Measurements from ENCODE around the gene NPTN. TPM values are rescaled to one million over a fixed set of nuclear protein-coding genes. Genes with fewer than 3 reads are reported as not detected.
A peak's percentile ranks its signal among the peaks of the same experiment; 100 is the strongest.

NPTN gene
- polyA plus RNA-seq, 1 of the 3 experiments (the other 2 are of a cell fraction), result 177 TPM

- Histone ChIP-seq H3K4me1 (ENCODE audit: control insufficient read depth in 1 of 2, insufficient read depth in 2 of 2, low read depth in 1 of 2, low read length in 1 of 2) (peaks cover 2 to 19% of the 10 kb centered on the region in 2 experiments; a peak in 3 of 4 replicates), H3K9me3 (no peaks in the 10 kb centered on the region), H2AFZ (ENCODE audit: low read depth) (no peak overlapping the region), H3K4me3 (ENCODE audit: low read depth in 2 of 2, low read length in 1 of 2) (no peak overlapping the region), H3F3A (replicated peaks; ENCODE audit: insufficient read depth) (peaks cover 24% of the 10 kb centered on the region), H4K20me1 (ENCODE audit: insufficient read depth) (peaks cover 94% of the 10 kb centered on the region), H3K79me2 (ENCODE audit: insufficient read depth) (peaks cover 91% of the 10 kb centered on the region), H3K36me3 (replicated peaks in 1 of 2; ENCODE audit: control insufficient read depth in 1 of 2, insufficient read depth in 2 of 2, low read length in 1 of 2) (peaks cover 0 to 5% of the 10 kb centered on the region in 2 experiments), H3K9me2 (no peaks in the 10 kb centered on the region), H3K9ac (no peak overlapping the region), H3K27ac (ENCODE audit: low read depth in 2 of 2, low read length in 1 of 2) (no peak overlapping the region), H3K27me3 (ENCODE audit: insufficient read depth) (no peaks in the 10 kb centered on the region), H3K4me2 (no peak overlapping the region)
- 91% methylated on average over 2 of the region's 2 CpGs for WGBS (ENCODE audit: low lambda C conversion rate)
- DNase-seq, result no peak
- CTCF ChIA-PET, result interaction anchor here (1.1 to 3.6 kb wide), 5 partner anchors 11 to 334 kb away, joined by 3 to 21 read pairs (median 3); no protein-coding TSS in a partner anchor
- POLR2A ChIA-PET, result interaction anchor here (0.6 kb wide), 1 partner anchor 11 kb away, joined by 3 read pairs; no protein-coding TSS in a partner anchor
- TF ChIP-seq TEAD4 (IDR thresholded peaks at IDR 0.05; ENCODE audit: borderline replicate concordance, insufficient read depth) (no peak), MEF2A (IDR thresholded peaks at IDR 0.05; ENCODE audit: borderline replicate concordance, low read depth) (no peak), JUND (IDR thresholded peaks at IDR 0.05) (no peak)
Measured at GRCh38 chr15:73607405-73607804, 25.8 kb downstream of the NPTN start.

- ChIA-PET CTCF (interaction anchor here (0.9 to 4.3 kb wide), 5 partner anchors 12 to 78 kb away, joined by 3 to 21 read pairs (median 5); partner anchors contain the start of gene CD276), POLR2A (no interaction called here)
- no peaks in the 10 kb centered on the region for H3K27me3 ChIP-seq (ENCODE audit: insufficient read depth)
- DNase-seq, result no peak
- peaks cover 0 to 5% of the 10 kb centered on the region in 2 experiments for H3K36me3 ChIP-seq (replicated peaks in 1 of 2; ENCODE audit: control insufficient read depth in 1 of 2, insufficient read depth in 2 of 2, low read length in 1 of 2)
- H2AFZ ChIP-seq (ENCODE audit: low read depth), result no peak overlapping the region
- H3K9ac ChIP-seq, result no peak overlapping the region
- H3K4me2 ChIP-seq, result no peak overlapping the region
- no peak overlapping the region for H3K4me3 ChIP-seq (ENCODE audit: low read depth in 2 of 2, low read length in 1 of 2)
- H3F3A ChIP-seq (replicated peaks; ENCODE audit: insufficient read depth), result peaks cover 35% of the 10 kb centered on the region
- H3K79me2 ChIP-seq (ENCODE audit: insufficient read depth), result peaks cover 90% of the 10 kb centered on the region
- H3K27ac ChIP-seq (ENCODE audit: low read depth in 2 of 2, low read length in 1 of 2), result peak overlapping the region in 1 of 2 experiments; percentile 0; a peak in 1 of 4 replicates
- peaks cover 16 to 35% of the 10 kb centered on the region in 2 experiments for H3K4me1 ChIP-seq (ENCODE audit: control insufficient read depth in 1 of 2, insufficient read depth in 2 of 2, low read depth in 1 of 2, low read length in 1 of 2)
- peaks cover 94% of the 10 kb centered on the region for H4K20me1 ChIP-seq (ENCODE audit: insufficient read depth)
- H3K9me2 ChIP-seq, result no peaks in the 10 kb centered on the region
- WGBS (ENCODE audit: low lambda C conversion rate), result 96% methylated on average over 5 of the region's 5 CpGs
- no peaks in the 10 kb centered on the region for H3K9me3 ChIP-seq
- TF ChIP-seq RXRA (IDR thresholded peaks at IDR 0.05; ENCODE audit: borderline replicate concordance, low read depth) (no peak), POLR2AphosphoS5 (IDR thresholded peaks at IDR 0.05; ENCODE audit: low read depth, low read length) (no peak), REST (IDR thresholded peaks at IDR 0.05; ENCODE audit: low read depth, low read length) (no peak), EZH2phosphoT487 (IDR thresholded peaks at IDR 0.05; ENCODE audit: borderline replicate concordance, low read depth) (no peak), TCF12 (IDR thresholded peaks at IDR 0.05) (no peak), ZBTB33 (IDR thresholded peaks at IDR 0.05; ENCODE audit: borderline replicate concordance, low read depth) (no peak), FOXM1 (IDR thresholded peaks at IDR 0.05; ENCODE audit: low read depth) (no peak), NRF1 (IDR thresholded peaks at IDR 0.05; ENCODE audit: low read depth, low read length) (no peak), FOXJ3 (CRISPR knock-in tag; IDR thresholded peaks at IDR 0.05) (no peak), TAF1 (IDR thresholded peaks at IDR 0.05; ENCODE audit: borderline replicate concordance, low read depth, low read length) (no peak), CTCF (IDR thresholded peaks at IDR 0.05) (no peak), PBX3 (IDR thresholded peaks at IDR 0.05) (no peak), USF2 (IDR thresholded peaks at IDR 0.05; ENCODE audit: borderline replicate concordance, low read depth, low read length) (no peak), NFIC (IDR thresholded peaks at IDR 0.05; ENCODE audit: borderline replicate concordance) (no peak)
Measured at GRCh38 chr15:73605759-73606436, 27.3 kb downstream of the NPTN start.
